ENCODE data around the gene FUBP1.
"Not testable (repeated sequence)": the region's sequence is repeated elsewhere in the genome, so short reads cannot be mapped to it uniquely, and the experiment has no call there.

Gene FUBP1

GRCh38 chr1:77978969-77979876 lies at the start of gene FUBP1:
Gene FUBP1, minus strand, starts transcription at chr1:77979072. Its CDS starts 68 bp downstream, at chr1:77979004.
- peak; percentile 38 to 98 for DNase-seq (ENCODE audit: low read depth in 1 of 2, low spot score in 1 of 2)
- no peak for TF ChIP-seq JUND (IDR thresholded peaks at IDR 0.05; ENCODE audit: low read depth)
- in situ Hi-C loops (cut with HindIII; ENCODE audit: low pct_unique_long_range_greater_than_20kb, low sequenced_read_pairs) = no loop called here

DNA sequence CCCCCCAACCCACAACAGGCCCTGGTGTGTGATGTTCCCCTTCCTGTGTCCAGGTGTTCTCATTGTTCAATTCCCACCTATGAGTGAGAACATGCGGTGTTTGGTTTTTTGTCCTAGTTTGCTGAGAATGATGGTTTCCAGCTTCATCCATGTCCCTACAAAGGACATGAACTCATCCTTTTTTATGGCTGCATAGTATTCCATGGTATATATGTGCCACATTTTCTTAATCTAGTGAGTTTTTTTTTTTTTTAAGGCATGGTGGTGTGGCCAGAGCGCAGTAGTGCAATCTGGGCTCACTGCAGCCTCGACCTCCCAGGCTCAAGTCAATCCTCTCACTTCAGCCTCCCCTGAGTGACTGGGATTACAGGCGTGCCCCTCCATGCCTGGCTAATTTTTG lies 42.3 kb upstream of the FUBP1 start:
- in situ Hi-C loops (cut with HindIII; ENCODE audit: low pct_unique_long_range_greater_than_20kb, low sequenced_read_pairs); DNase-seq (ENCODE audit: low read depth in 1 of 2, low spot score in 1 of 2): not testable (repeated sequence)

DNA sequence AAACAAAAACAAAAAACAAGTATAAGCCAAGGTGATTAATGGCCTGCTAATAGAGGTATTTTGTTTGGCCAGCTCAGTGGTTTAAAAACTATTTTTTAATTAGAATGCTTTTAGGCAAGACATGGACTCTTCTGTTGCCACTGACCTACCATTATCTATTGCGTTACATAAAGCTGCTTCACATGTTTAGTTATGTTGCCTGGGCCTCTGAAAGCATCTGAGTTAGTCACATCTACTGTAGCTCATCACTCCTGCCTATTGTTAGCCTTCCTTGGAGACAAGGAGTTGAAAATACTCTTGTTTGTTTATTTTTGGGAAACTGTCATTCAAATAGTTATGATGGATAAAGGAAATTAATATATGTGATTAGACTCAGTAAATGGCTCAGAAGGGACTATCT lies 40.2 kb upstream of the FUBP1 start:
- DNase-seq (ENCODE audit: low read depth in 1 of 2, low spot score in 1 of 2) = no peak
- TF ChIP-seq JUND (IDR thresholded peaks at IDR 0.05; ENCODE audit: low read depth) = no peak
- in situ Hi-C loops (cut with HindIII; ENCODE audit: low pct_unique_long_range_greater_than_20kb, low sequenced_read_pairs) = no loop called here

GRCh38 chr1:78015148-78015547 lies 36.3 kb upstream of the FUBP1 start:
- DNase-seq (ENCODE audit: low read depth in 1 of 2, low spot score in 1 of 2) = no peak
- in situ Hi-C loops (cut with HindIII; ENCODE audit: low pct_unique_long_range_greater_than_20kb, low sequenced_read_pairs) = no loop called here

DNA sequence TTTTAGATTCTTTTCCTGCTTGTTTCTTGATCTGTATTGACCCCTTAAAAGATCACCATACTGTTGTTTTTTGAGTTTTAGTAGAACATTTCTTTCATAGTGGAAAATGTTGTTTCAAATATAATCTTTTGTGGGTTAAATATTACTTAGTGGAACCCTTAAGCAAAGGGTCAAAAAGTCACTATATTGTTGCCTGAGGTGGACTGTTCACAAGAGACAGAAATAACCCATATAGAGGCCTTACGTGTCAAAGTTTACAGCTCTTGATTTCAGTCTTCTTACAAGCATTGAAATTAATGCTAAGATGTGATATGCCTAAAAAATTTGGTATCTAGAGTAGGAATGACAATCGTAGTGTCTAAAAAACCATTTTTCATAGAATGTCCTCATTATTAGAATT lies 32.2 kb upstream of the FUBP1 start:
- no peak for DNase-seq (ENCODE audit: low read depth in 1 of 2, low spot score in 1 of 2)
- in situ Hi-C loops (cut with HindIII; ENCODE audit: low pct_unique_long_range_greater_than_20kb, low sequenced_read_pairs) = no loop called here
- no peak for TF ChIP-seq JUND (IDR thresholded peaks at IDR 0.05; ENCODE audit: low read depth)

More at GRCh38 chr1:78015148-78015547, 36.3 kb upstream of the FUBP1 start:
- TF ChIP-seq JUND (IDR thresholded peaks at IDR 0.05; ENCODE audit: low read depth) = no peak

DNA sequence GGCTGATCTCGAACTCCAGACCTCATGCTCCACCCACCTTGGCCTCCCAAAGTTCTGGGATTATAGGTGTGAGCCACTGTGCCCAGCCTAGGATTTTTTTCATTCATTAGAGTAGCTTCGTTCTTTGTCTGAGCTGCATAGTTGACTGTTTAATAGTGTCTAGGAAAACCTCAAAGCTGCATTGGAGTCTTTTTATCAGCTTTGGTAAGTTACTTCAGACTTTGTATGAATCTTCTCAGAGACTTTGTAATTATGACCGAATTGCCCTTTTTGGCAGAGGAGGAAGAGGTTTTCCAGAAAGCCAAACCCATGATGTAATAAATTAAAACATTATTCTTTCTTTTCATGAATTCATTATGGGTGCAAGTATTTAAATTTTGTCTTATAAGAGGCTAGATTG lies 31.0 kb upstream of the FUBP1 start:
- no peak for TF ChIP-seq JUND (IDR thresholded peaks at IDR 0.05; ENCODE audit: low read depth)
- in situ Hi-C loops (cut with HindIII; ENCODE audit: low pct_unique_long_range_greater_than_20kb, low sequenced_read_pairs) = no loop called here
- no peak for DNase-seq (ENCODE audit: low read depth in 1 of 2, low spot score in 1 of 2)

DNA sequence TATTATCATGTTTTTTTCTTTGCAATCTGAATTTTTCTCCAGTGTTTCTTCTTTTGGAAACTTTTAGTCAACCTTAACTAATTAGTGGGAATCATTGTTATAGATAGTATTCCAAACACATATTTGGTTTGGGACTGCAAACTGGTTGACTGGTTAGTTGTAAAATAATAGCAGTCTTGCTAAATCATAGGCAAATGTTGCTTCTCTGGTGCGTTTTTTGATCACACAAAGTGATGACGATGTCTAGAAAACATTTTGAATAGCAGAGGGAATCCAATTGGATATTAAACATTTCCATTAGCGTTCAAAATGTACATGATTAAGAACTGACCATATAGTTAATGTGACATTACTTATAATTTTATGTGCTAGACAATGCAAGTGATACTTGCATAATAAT lies 30.4 kb upstream of the FUBP1 start:
- in situ Hi-C loops (cut with HindIII; ENCODE audit: low pct_unique_long_range_greater_than_20kb, low sequenced_read_pairs) = no loop called here
- no peak for TF ChIP-seq JUND (IDR thresholded peaks at IDR 0.05; ENCODE audit: low read depth)
- DNase-seq (ENCODE audit: low read depth in 1 of 2, low spot score in 1 of 2) = no peak

- in situ Hi-C loops (cut with HindIII; ENCODE audit: low pct_unique_long_range_greater_than_20kb, low sequenced_read_pairs) = no loop called here
- DNase-seq (ENCODE audit: low read depth in 1 of 2, low spot score in 1 of 2) = no peak
- TF ChIP-seq JUND (IDR thresholded peaks at IDR 0.05; ENCODE audit: low read depth) = no peak
These were observed 28.9 kb upstream of the FUBP1 start for GRCh38 chr1:78007677-78008341.

- TF ChIP-seq JUND (IDR thresholded peaks at IDR 0.05; ENCODE audit: low read depth) = no peak
- no peak for DNase-seq (ENCODE audit: low read depth in 1 of 2, low spot score in 1 of 2)
- in situ Hi-C loops (cut with HindIII; ENCODE audit: low pct_unique_long_range_greater_than_20kb, low sequenced_read_pairs) = no loop called here
These were observed 27.6 kb upstream of the FUBP1 start for GRCh38 chr1:78006521-78006920.

DNA sequence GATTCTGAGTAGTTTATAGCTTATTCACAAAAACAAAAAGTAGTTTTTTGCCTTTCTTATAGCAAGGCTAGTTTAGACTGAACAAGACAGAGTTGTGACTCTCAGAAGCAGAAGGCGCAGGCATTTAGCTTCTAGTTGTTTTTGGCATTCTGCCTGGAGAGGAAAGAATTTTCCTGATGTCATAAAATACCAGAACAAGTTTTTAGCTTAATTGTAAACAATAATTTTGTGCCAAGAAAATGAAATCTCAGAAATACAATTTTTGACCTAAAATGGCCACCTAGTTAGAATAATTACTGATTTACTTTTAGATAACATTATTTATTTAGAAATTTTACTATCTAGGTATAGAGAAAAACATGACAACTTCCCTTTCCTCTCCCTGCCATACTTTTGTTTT lies 26.9 kb upstream of the FUBP1 start:
- DNase-seq (ENCODE audit: low read depth in 1 of 2, low spot score in 1 of 2) = peak in 1 of 2 experiments; percentile 69
- in situ Hi-C loops (cut with HindIII; ENCODE audit: low pct_unique_long_range_greater_than_20kb, low sequenced_read_pairs) = no loop called here
- TF ChIP-seq JUND (IDR thresholded peaks at IDR 0.05; ENCODE audit: low read depth) = no peak

- in situ Hi-C loops (cut with HindIII; ENCODE audit: low pct_unique_long_range_greater_than_20kb, low sequenced_read_pairs) = no loop called here
These were observed 26.5 kb upstream of the FUBP1 start for GRCh38 chr1:78005448-78005722.

DNA sequence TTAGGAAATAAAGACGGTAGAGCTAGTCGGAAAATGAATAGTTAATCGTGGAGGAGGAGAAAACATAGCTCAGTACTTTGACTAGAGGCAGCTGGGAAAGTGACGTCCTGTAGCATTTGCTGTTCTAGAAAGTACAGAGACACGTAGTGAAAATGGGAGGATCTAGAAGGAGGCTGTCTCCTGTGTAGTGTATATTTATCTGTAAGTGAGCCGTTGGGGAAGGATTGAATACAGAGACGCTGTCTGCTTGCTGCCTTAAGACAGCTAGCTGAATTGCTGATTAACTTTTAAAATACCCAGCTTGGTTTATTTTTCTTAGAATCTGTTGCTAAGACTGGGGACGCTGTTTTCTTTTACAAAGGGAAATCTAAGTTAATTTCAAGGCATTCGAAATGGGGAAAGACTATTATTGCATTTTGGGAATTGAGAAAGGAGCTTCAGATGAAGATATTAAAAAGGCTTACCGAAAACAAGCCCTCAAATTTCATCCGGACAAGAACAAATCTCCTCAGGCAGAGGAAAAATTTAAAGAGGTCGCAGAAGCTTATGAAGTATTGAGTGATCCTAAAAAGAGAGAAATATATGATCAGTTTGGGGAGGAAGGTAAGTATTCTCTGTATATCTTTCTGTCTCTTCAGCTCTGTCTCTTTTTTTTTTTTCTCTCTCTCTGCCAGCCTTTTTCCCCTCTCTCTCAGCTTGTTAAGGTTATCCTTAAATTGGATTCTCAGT lies 26.0 kb upstream of the FUBP1 start, which contains the start of gene DNAJB4:
Gene DNAJB4, plus strand, starts transcription at position 221 of the 729 bp plus-strand sequence. Its CDS starts 172 bp downstream, at position 393.
- in situ Hi-C loops (cut with HindIII; ENCODE audit: low pct_unique_long_range_greater_than_20kb, low sequenced_read_pairs) = no loop called here
- peak; percentile 44 to 96 for DNase-seq (ENCODE audit: low read depth in 1 of 2, low spot score in 1 of 2)
- no peak for TF ChIP-seq JUND (IDR thresholded peaks at IDR 0.05; ENCODE audit: low read depth)

More at GRCh38 chr1:78005448-78005722, 26.5 kb upstream of the FUBP1 start:
- no peak for TF ChIP-seq JUND (IDR thresholded peaks at IDR 0.05; ENCODE audit: low read depth)
- DNase-seq (ENCODE audit: low read depth in 1 of 2, low spot score in 1 of 2) = no peak

Measured in T47D (cell line).